HG03039 (cell line): ENCODE data around the gene ERGIC1.
"Not testable (repeated sequence)": the region's sequence is repeated elsewhere in the genome, so short reads cannot be mapped to it uniquely, and the experiment has no call there.

ENCODE experiments used
- ATAC-seq: cut with Tn5 transposase; IDR thresholded peaks from one replicate; pipeline ENCODE4 v1.9.1; 2021; ENCODE audit warnings: mild to moderate bottlenecking, moderate library complexity; ENCODE audit not compliant: unreplicated experiment

ERGIC1 gene

GRCh38 chr5:172845154-172845553 is 11.1 kb downstream of the ERGIC1 start:
- ATAC-seq = no peak

GRCh38 chr5:172845576-172845975 is 11.5 kb downstream of the ERGIC1 start:
- ATAC-seq = no peak

- ATAC-seq = no peak
Measured at GRCh38 chr5:172846249-172846648, 12.2 kb downstream of the ERGIC1 start.

GRCh38 chr5:172846677-172847076 is 12.6 kb downstream of the ERGIC1 start:
- ATAC-seq = no peak

GRCh38 chr5:172847584-172847983 is 13.5 kb downstream of the ERGIC1 start:
- ATAC-seq = not testable (repeated sequence)

GRCh38 chr5:172848419-172848818 is 14.4 kb downstream of the ERGIC1 start:
- no peak for ATAC-seq

GRCh38 chr5:172849606-172850453 is 15.8 kb downstream of the ERGIC1 start:
- ATAC-seq = no peak

- ATAC-seq = no peak
Measured at GRCh38 chr5:172850454-172850797, 16.4 kb downstream of the ERGIC1 start.

GRCh38 chr5:172851254-172851653 is 17.2 kb downstream of the ERGIC1 start:
- ATAC-seq = not testable (repeated sequence)

- no peak for ATAC-seq
Measured at GRCh38 chr5:172852490-172853354, 18.7 kb downstream of the ERGIC1 start.

- ATAC-seq = no peak
Measured at GRCh38 chr5:172853355-172853975, 19.4 kb downstream of the ERGIC1 start.

GRCh38 chr5:172854451-172854871 is 20.4 kb downstream of the ERGIC1 start:
- no peak for ATAC-seq

- ATAC-seq = no peak
Measured at GRCh38 chr5:172854971-172855370, 20.9 kb downstream of the ERGIC1 start.

- no peak for ATAC-seq
Measured at GRCh38 chr5:172855597-172856292, 21.7 kb downstream of the ERGIC1 start.

GRCh38 chr5:172856336-172856735 is 22.3 kb downstream of the ERGIC1 start:
- ATAC-seq = no peak

- ATAC-seq = no peak
Measured at GRCh38 chr5:172857982-172858381, 23.9 kb downstream of the ERGIC1 start.

GRCh38 chr5:172858511-172858989 is 24.5 kb downstream of the ERGIC1 start:
- ATAC-seq = no peak

- no peak for ATAC-seq
Measured at GRCh38 chr5:172858990-172859811, 25.1 kb downstream of the ERGIC1 start.

GRCh38 chr5:172859966-172860365 is 25.9 kb downstream of the ERGIC1 start:
- no peak for ATAC-seq
